Kidney (tissue), 14 donors: Measurements from ENCODE around the gene MS4A6E. TPM values are rescaled to one million over a fixed set of nuclear protein-coding genes. Genes with fewer than 3 reads are reported as not detected.

Experiments
- DNase-seq, 5 donors: peaks; one replicate each; pipeline ENCODE4 v3.0.0-alpha.2; 2013 to 2020
- FAIRE-seq: peaks from 2 replicates; lab custom pipeline; 2012; peaks lifted over from hg19 to GRCh38; lab: Jason Lieb, UNC
- H3K27ac ChIP-seq, 2 donors: one replicate each; pipeline ENCODE4 v1.7.0; 2013; ENCODE audit warnings: low read depth in 2 of 2, low read length in 2 of 2, inconsistent platforms in 1 of 2
- H3K27me3 ChIP-seq: one replicate; pipeline ENCODE4 v1.7.1; 2013; ENCODE audit warnings: low read length, inconsistent platforms; ENCODE audit not compliant: control insufficient read depth, insufficient read depth
- H3K36me3 ChIP-seq, 3 donors: one replicate each; pipeline versions ENCODE4 v1.7.0 to v1.7.1; 2013; ENCODE audit warnings: low read length in 3 of 3, control low read depth in 1 of 3, inconsistent platforms in 1 of 3; ENCODE audit not compliant: insufficient read depth in 3 of 3, control insufficient read depth in 2 of 3
- H3K4me1 ChIP-seq, 3 donors: one replicate each; pipeline versions ENCODE4 v1.7.0 to v1.7.1; 2013; ENCODE audit warnings: low read length in 3 of 3, inconsistent platforms in 1 of 3, low read depth in 1 of 3; ENCODE audit not compliant: control insufficient read depth in 2 of 3, insufficient read depth in 2 of 3
- H3K4me3 ChIP-seq, 3 donors: one replicate each; pipeline versions ENCODE4 v1.7.0 to v1.8.1; 2013; ENCODE audit warnings: low read length in 3 of 3, control low read depth in 1 of 3, inconsistent platforms in 1 of 3
- H3K9ac ChIP-seq, 3 donors: one replicate each; pipeline versions ENCODE4 v1.7.0 to v1.7.1; 2013; ENCODE audit warnings: low read length in 3 of 3, control low read depth in 1 of 3, inconsistent platforms in 1 of 3
- H3K9me3 ChIP-seq, 3 donors: one replicate each; pipeline versions ENCODE4 v1.7.0 to v1.7.1; 2013; ENCODE audit warnings: low read length in 3 of 3, control low read depth in 1 of 3, inconsistent platforms in 1 of 3; ENCODE audit not compliant: control insufficient read depth in 2 of 3, insufficient read depth in 1 of 3
- intact Hi-C: fragments of 100-400 bp; cut with DNase I; formaldehyde crosslinking; loops from one replicate; pipeline ENCODE4 v1.11.1; 2022
- polyA plus RNA-seq: library from polyadenylated mRNA; stranded (reverse); fragments of 350-450 nt; fragmentation: Illumina TruSeq; extraction: RNeasy Lipid Tissue Mini Kit (QIAGEN cat#74804); gene quantifications from one replicate; pipeline ENCODE4 v1.2.3, GENCODE V29; 2014; ENCODE audit warnings: low read depth, low replicate concordance; ENCODE audit not compliant: insufficient read depth
- total RNA-seq: library from RNA; stranded (reverse); fragmentation: NEBNext Ultra II Directional; extraction: Animal tissue kit (Norgen Biotek cat#: 25700); gene quantifications from one replicate; pipeline ENCODE4 v1.2.1, GENCODE V29; 2021
- TF ChIP-seq, protein P1 (sequence below): IDR thresholded peaks from 3 replicates; pipeline ENCODE4 v1.5.1; 2012; ENCODE audit warnings: mild to moderate bottlenecking, moderate library complexity, borderline replicate concordance; ENCODE audit not compliant: insufficient read depth; ENCODE audit errors: extremely low read depth
- donor health status: control.
- donor health status: control.
- donor health status: control.
- donor health status: control.
- donor health status: control.
- donor health status: DM: yes; HTN: yes; CAD: no.
- donor health status: Normal renal cell carcinoma (clear cell type).

The MS4A6E gene
- total and polyA plus RNA-seq, 2 donors from 2014 or later, result 0.38 TPM; not detected in 1

DNA sequence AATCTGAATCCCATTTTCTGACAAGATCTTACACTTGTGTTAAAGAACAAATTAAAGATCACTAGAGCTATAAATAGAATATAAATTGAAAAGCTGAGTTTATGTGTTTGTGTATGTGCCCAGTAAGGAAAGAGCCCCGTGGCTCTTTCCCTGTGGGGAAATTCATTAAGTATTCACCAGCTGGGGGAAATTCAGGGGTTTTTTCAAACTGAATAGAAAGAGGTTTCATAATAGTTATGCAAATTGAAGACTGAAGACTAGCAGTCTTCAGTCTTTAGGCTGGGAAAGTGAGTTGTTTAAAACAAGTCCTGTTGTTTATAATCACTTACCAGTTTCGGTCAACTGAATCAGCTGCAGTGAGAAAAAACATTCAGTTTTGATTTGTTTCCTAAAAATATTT lies 40.0 kb downstream of the MS4A6E start:
- intact Hi-C loops, result no loop called here
- Histone ChIP-seq H3K27me3 (no peaks in the 10 kb centered on the region), H3K9ac (no peak overlapping the region), H3K4me1 (no peaks in the 10 kb centered on the region), H3K4me3 (no peak overlapping the region), H3K36me3 (no peaks in the 10 kb centered on the region), H3K27ac (no peak overlapping the region), H3K9me3 (no peaks in the 10 kb centered on the region)
- TF ChIP-seq, protein P1, sequence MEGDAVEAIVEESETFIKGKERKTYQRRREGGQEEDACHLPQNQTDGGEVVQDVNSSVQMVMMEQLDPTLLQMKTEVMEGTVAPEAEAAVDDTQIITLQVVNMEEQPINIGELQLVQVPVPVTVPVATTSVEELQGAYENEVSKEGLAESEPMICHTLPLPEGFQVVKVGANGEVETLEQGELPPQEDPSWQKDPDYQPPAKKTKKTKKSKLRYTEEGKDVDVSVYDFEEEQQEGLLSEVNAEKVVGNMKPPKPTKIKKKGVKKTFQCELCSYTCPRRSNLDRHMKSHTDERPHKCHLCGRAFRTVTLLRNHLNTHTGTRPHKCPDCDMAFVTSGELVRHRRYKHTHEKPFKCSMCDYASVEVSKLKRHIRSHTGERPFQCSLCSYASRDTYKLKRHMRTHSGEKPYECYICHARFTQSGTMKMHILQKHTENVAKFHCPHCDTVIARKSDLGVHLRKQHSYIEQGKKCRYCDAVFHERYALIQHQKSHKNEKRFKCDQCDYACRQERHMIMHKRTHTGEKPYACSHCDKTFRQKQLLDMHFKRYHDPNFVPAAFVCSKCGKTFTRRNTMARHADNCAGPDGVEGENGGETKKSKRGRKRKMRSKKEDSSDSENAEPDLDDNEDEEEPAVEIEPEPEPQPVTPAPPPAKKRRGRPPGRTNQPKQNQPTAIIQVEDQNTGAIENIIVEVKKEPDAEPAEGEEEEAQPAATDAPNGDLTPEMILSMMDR, result no peak
- DNase-seq (no peak), FAIRE-seq (no peak)

DNA sequence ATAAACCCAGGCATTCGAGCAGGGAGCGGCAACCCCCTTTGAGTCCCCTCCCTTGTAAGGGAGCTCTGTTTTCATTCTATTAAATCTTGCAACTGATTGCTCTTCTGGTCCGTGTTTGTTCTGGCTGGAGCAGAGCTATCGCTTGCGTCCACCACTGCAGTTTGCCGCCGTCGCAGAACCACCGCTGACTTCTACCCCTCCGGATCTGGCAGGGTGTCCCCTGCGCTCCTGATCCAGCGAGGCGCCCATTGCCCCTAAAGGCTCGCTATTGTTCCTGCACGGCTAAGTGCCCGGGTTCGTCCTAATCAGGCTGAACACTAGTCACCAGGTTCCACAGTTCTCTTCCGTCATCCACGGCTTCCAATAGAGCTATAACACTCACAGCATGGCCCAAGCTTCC lies 40.8 kb downstream of the MS4A6E start:
- no peak overlapping the region for H3K4me3 ChIP-seq
- no peak overlapping the region for H3K27ac ChIP-seq
- H3K36me3 ChIP-seq, result no peaks in the 10 kb centered on the region
- no peak for DNase-seq
- H3K9me3 ChIP-seq, result no peaks in the 10 kb centered on the region
- no peak overlapping the region for H3K9ac ChIP-seq
- intact Hi-C loops, result no loop called here
- TF ChIP-seq, protein P1, result no peak
- no peaks in the 10 kb centered on the region for H3K27me3 ChIP-seq
- FAIRE-seq, result no peak
- H3K4me1 ChIP-seq, result no peaks in the 10 kb centered on the region

DNA sequence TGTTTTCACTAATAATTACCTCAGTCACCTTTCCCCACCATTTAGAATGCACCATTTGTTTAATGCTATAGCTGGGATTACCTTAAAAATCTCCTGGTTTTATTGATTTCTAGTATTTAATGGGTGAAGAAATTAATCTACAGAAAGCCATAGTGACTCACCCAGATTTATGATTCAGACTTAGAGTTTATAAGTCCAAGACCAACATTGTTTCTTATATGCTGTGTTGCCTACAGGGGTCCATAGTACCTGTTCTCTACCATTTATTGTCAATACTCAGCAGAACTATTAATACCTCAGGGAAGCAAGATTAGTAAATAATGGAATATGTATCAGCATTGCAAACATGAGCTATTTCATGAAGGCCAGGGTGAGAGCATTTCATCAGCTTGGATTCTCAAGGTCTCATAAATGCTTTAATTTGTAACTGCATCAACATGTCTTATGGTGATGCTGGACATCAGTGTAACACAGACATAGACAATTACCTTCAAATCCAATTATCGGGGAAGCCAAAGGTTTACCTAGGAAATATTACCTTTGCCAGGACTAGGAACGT lies 43.3 kb downstream of the MS4A6E start:
- H3K9ac ChIP-seq, result no peak overlapping the region
- H3K4me1 ChIP-seq, result no peaks in the 10 kb centered on the region
- TF ChIP-seq, protein P1, result no peak
- H3K9me3 ChIP-seq, result no peaks in the 10 kb centered on the region
- no peak overlapping the region for H3K27ac ChIP-seq
- no peaks in the 10 kb centered on the region for H3K36me3 ChIP-seq
- FAIRE-seq (no peak), DNase-seq (no peak)
- H3K4me3 ChIP-seq, result no peak overlapping the region
- intact Hi-C loops, result no loop called here
- H3K27me3 ChIP-seq, result no peaks in the 10 kb centered on the region

DNA sequence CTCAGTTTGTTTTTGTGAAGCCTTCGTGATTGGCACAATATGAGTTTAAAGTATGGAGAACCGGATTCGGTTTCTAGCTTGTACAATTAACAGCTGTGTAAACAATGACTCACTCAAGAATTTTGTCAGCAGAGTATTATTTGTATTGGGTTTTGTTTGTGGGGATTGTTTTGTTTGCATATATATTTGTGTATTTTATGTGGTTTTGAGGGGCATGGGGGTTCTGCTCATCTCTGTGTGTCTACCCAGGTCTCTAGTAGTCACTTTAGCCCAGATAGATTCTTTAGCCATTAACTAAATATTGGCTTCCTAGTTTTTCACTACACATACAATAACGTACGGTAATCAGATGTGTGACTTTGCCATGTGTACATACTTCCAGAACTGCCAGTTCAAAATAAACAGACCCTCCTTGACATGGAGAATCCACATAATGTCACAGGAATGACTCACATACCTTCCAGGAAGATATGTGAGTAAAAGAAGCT lies 43.8 kb downstream of the MS4A6E start:
- Histone ChIP-seq H3K36me3 (no peaks in the 10 kb centered on the region), H3K9me3 (no peaks in the 10 kb centered on the region), H3K9ac (no peak overlapping the region), H3K27me3 (no peaks in the 10 kb centered on the region), H3K27ac (no peak overlapping the region), H3K4me1 (no peaks in the 10 kb centered on the region), H3K4me3 (no peak overlapping the region)
- DNase-seq (peak in 2 of 5 donors; percentile 7 to 28), FAIRE-seq (no peak)
- TF ChIP-seq, protein P1, result no peak
- intact Hi-C loops, result no loop called here
